Brain microvascular endothelial cell (primary cell): ENCODE measurements around the gene UGT1A9.
A peak's percentile ranks its signal among the peaks of the same experiment; 100 is the strongest.

Experiments used
- DNase-seq: peaks from one replicate; pipeline ENCODE4 v3.0.0-alpha.2; 2020
- H3K27ac ChIP-seq: fragments of 250-450 bp; sonication (Bioruptor Pico); 2 replicates; pipeline ENCODE4 v1.5.1; 2020; ENCODE audit warnings: mild to moderate bottlenecking, moderate library complexity
- H3K27me3 ChIP-seq: fragments of 250-450 bp; sonication (Bioruptor Pico); replicated peaks from 2 replicates; pipeline ENCODE4 v1.5.1; 2020; ENCODE audit warnings: mild to moderate bottlenecking
- H3K36me3 ChIP-seq: fragments of 250-450 bp; sonication (Bioruptor Pico); replicated peaks from 2 replicates; pipeline ENCODE4 v1.5.1; 2020; ENCODE audit warnings: mild to moderate bottlenecking
- H3K4me3 ChIP-seq: 2 replicates; pipeline ENCODE4 v1.5.1; 2011; ENCODE audit warnings: low read depth, mild to moderate bottlenecking, control low read depth, low read length, moderate library complexity
- CTCF ChIP-seq: IDR thresholded peaks from 2 replicates; pipeline ENCODE4 v1.5.1; 2011; ENCODE audit warnings: low read depth, mild to moderate bottlenecking, moderate library complexity, low read length, control low read depth, inconsistent platforms; ENCODE audit errors: missing control alignments
- in situ Hi-C: cut with HindIII; loops from 2 replicates; pipeline ENCODE4 v1.10.0; 2017; ENCODE audit warnings: low sequenced_read_pairs, low pct_ligation_motif_present

Gene UGT1A9

DNA sequence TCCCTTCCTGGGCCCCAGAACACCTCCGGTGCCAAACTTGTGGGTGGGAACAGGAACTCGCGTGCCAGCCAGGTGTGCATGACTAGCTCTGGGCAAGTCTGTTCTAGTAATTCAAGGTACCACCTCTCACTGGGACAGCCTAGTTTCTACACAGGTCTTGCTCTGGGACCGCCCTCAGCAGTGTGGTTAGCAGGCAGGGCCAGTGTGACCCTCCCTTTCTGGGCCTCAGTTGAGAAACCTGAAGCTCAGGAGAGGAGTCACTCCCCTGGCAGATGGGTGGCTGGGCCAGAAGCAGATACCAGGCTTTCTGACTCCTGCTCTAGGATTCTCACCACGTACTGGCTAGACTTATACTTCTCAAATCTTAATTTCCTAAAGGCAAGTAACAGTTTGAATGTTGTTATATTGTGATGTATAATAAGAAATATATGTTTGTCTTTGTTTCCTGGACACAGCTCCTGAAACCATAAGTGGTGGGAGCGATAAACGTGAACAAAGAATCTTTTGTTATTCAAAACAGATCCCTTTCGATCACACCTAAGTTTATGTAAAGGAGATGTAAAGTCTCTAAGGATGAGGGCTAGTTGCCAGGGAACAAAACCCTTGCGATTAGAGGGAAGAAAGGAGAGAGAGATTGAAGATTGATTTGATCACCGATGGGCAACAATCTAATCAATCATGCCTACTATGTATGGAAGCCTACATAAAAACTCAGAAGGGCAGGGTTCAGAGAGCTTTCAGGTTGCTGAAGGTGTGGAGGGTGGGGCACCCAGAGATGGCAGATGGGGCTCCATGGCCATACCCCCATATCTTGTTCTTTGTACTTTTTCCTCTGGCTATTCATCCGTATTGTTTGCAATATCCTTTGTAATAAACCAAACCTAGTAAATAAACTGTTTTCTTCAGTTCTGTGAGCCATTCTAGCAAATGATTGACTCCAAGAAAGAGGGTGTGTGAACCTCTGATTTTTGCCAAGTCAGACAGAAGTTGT, 20.0 kb downstream of the UGT1A9 start:
- no peak for DNase-seq
- TF ChIP-seq CTCF = no peak
- Histone ChIP-seq H3K27me3 (no peaks in the 10 kb centered on the region), H3K27ac (no peak overlapping the region), H3K4me3 (no peak overlapping the region), H3K36me3 (no peaks in the 10 kb centered on the region)
- in situ Hi-C loops = no loop called here

- no peak for DNase-seq
- H3K27ac ChIP-seq = no peak within 1 kb of the TSS
- H3K27me3 ChIP-seq = no peaks in the 10 kb centered on the region
- in situ Hi-C loops = no loop called here
- H3K36me3 ChIP-seq = no peaks in the 10 kb centered on the region
- H3K4me3 ChIP-seq = no peak within 1 kb of the TSS
- TF ChIP-seq CTCF = no peak
Measured at GRCh38 chr2:233692648-233693047, 20.9 kb downstream of the UGT1A9 start, which contains the start of gene UGT1A6. UGT1A6 (plus strand) TSS chr2:233692890; CDS start chr2:233693005, 115 bp downstream.

DNA sequence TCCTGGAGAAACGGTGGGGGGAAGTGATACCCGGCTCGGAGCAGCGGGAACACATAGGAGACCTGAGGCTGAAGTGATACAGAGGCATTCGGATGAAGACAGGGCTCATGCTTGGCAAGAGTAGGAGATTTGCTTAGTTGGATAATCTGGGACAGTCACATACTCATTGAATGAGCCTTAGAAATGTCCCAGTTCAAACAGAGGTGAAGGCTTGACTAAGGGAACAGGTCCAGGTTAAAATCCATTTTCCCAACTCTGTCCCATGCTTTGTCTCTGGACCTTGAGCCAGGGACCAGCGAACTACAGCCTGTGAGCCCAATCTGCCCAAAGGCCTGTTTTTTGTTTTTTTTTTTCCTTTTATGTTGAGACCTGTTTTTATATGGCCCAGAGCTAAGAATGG, 22.3 kb downstream of the UGT1A9 start:
- H3K27ac ChIP-seq = no peak overlapping the region
- H3K27me3 ChIP-seq = no peaks in the 10 kb centered on the region
- no peak for TF ChIP-seq CTCF
- no peak overlapping the region for H3K4me3 ChIP-seq
- no peaks in the 10 kb centered on the region for H3K36me3 ChIP-seq
- no peak for DNase-seq
- in situ Hi-C loops = no loop called here

GRCh38 chr2:233698740-233699139, 27.0 kb downstream of the UGT1A9 start:
- in situ Hi-C loops = no loop called here
- Histone ChIP-seq H3K36me3 (no peaks in the 10 kb centered on the region), H3K27ac (no peak overlapping the region), H3K4me3 (no peak overlapping the region), H3K27me3 (no peaks in the 10 kb centered on the region)
- DNase-seq = no peak
- no peak for TF ChIP-seq CTCF

- Histone ChIP-seq H3K36me3 (no peaks in the 10 kb centered on the region), H3K4me3 (no peak overlapping the region), H3K27ac (peak overlapping the region; percentile 53), H3K27me3 (no peaks in the 10 kb centered on the region)
- in situ Hi-C loops = no loop called here
- DNase-seq = no peak
- TF ChIP-seq CTCF = no peak
Measured at GRCh38 chr2:233699424-233700027, 27.8 kb downstream of the UGT1A9 start.
